ENCODE measurements around the gene KLHDC10. TPM values are rescaled to one million over a fixed set of nuclear protein-coding genes. Genes with fewer than 3 reads are reported as not detected.
"Not testable (repeated sequence)": the region's sequence is repeated elsewhere in the genome, so short reads cannot be mapped to it uniquely, and the experiment has no call there.

Gene KLHDC10
- total RNA-seq, 2 donors from 2014 or later, result 16.7 to 19.1 TPM

DNA sequence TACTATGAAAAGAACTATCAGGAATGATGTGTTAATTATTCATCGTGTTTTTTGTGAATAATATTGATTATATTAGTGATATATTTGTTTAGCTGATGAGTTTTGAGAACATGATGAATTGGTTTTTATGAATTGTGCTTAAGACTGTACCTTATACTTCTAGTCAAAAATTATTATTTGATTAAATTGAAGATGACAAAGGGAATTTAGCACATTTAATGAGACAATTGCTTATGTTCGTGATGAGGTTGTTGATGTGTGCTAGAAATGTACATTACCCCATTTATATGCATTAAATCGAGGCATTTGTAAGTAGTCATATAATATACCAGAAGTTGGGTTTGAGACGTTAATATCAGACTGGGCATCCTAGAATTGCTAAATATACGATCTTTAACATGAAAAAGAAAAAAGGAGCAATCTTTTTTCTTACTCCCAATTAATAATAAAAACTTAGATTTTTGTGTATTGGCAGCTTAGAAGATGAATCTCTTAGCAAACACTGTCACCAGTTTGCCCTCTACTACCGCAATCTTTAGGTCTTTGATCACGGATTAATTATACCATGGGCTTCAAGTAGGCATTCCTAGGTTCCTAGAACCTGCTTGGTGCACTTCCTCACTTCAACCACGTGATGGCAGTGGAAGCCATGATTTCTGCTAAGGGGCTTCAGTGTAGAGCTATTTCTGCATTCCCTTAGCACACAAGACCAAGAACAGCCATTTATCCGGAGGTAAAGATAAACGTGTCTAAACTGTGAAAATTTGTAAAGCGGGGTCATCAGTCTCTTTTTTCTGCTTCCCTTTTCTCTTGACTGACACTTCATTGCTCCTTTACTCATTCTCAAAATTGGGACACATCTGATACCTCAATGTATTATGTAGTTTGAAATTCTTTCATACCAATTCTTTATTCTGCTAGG, 1.6 kb downstream of the KLHDC10 start:
- peak overlapping the region in 1 of 2 donors; percentile 99 for H3K4me3 ChIP-seq
- H3K4me1 ChIP-seq, result peaks cover 0 to 26% of the 10 kb centered on the region in 2 donors
- H3K9me3 ChIP-seq, result no peaks in the 10 kb centered on the region
- TF ChIP-seq CTCF (IDR thresholded peaks at IDR 0.05), result peak; percentile 90 to 94
- no peaks in the 10 kb centered on the region for H3K36me3 ChIP-seq
- H3K27me3 ChIP-seq, result no peaks in the 10 kb centered on the region
- DNase-seq (ENCODE audit: low spot score), result no peak
- no peak overlapping the region for H3K27ac ChIP-seq

DNA sequence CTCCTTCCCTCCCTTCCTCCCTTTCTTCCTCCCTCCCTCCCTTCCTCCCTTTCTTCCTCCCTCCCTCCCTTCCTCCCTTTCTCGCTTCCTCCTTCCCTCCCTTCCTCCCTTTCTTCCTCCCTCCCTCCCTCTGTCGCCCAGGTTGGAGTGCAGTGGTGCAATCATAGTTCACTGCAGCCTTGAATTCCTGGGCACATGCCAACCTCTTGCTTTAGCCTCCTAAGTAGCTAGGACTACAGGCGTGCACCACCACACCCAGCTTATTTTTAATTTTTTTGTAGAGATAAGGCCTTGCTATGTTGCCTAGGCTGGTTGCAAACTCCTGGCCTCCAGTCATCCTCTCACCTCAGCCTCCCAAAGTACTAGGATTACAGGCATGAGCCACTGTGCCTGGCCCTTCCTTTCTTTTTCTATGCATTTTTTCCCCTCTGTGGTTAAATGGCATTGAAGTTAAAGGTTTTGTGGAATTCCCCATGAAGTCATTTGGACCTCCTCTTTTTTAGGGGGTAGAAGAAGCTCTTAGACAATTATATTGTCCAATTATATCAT, 9.6 kb downstream of the KLHDC10 start:
- Histone ChIP-seq H3K27ac (no peak overlapping the region), H3K27me3 (no peaks in the 10 kb centered on the region), H3K36me3 (peaks cover 5% of the 10 kb centered on the region), H3K4me1 (no peaks in the 10 kb centered on the region), H3K4me3 (no peak overlapping the region), H3K9me3 (no peaks in the 10 kb centered on the region)
- no peak for TF ChIP-seq CTCF (IDR thresholded peaks at IDR 0.05)
- DNase-seq (ENCODE audit: low spot score), result no peak

GRCh38 chr7:130083497-130083896, 13.2 kb downstream of the KLHDC10 start:
- not testable (repeated sequence) for H3K9me3 ChIP-seq; H3K27me3 ChIP-seq; H3K4me3 ChIP-seq; H3K4me1 ChIP-seq; H3K36me3 ChIP-seq; H3K27ac ChIP-seq; DNase-seq (ENCODE audit: low spot score)

DNA sequence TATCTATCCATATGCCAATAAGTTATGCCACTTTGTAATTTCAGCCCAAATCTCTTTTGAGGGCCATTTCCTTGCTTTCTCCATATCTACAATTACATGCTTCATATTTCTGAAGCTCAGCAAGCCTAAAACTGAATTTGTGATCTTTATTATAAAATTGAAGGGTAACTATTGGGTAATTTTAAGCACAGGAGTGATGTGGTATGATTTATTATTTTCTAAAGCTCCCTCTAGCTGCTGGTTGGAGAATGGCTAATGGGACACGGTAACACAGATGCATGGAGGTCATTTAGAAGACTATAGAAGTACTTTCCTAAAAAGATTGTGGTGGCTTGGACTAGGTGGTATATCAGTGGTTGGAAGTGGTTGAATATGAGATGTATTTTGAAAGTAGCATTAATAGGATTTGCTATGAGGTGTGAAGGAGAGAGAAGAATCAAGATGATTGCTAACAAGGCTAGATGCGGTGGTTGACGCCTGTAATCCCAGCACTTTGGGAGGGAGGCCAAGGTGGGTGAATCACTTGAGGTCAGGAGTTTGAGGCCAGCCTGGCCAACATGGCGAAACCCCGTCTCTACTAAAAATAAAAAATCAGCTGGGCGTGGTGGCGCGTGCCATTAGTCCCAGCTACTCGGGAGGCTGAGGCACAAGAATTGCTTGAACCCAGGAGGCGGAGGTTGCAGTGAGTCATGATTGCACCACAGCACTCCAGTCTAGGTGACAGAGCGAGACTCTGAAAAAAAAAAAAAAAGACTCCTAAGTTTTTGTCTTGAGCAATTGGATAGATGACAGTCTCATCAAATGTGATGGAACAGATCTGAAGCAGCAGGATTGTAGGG, 13.9 kb downstream of the KLHDC10 start:
- no peaks in the 10 kb centered on the region for H3K4me1 ChIP-seq
- H3K27ac ChIP-seq, result no peak overlapping the region
- H3K27me3 ChIP-seq, result no peaks in the 10 kb centered on the region
- DNase-seq (ENCODE audit: low spot score), result no peak
- H3K36me3 ChIP-seq, result peaks cover 5% of the 10 kb centered on the region
- no peaks in the 10 kb centered on the region for H3K9me3 ChIP-seq
- peak; percentile 16 to 53 for TF ChIP-seq CTCF (IDR thresholded peaks at IDR 0.05)
- no peak overlapping the region for H3K4me3 ChIP-seq

DNA sequence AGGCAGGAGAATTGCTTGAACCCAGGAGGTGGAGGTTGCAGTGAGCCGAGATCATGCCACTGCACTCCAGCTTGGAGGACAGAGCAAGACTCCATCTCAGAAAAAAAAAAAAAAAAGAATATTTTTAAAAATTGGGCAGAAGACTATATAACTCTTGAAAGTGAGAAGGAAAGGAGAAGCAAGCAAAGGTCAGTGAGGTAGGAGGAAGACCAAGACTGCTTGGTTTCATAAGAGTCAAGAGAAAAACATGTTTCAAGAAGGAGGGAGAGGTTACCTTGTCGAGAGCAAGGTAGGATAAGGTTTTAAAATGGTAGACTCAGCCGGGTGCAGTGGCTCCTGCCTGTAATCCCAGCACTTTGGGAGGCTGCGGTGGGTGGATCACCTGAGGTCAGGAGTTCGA, 14.9 kb downstream of the KLHDC10 start:
- not testable (repeated sequence) for H3K27ac ChIP-seq; H3K27me3 ChIP-seq; DNase-seq (ENCODE audit: low spot score); H3K36me3 ChIP-seq; H3K4me1 ChIP-seq; H3K9me3 ChIP-seq; H3K4me3 ChIP-seq

GRCh38 chr7:130086938-130087337, 16.6 kb downstream of the KLHDC10 start:
- no peaks in the 10 kb centered on the region for H3K9me3 ChIP-seq
- H3K4me1 ChIP-seq, result no peaks in the 10 kb centered on the region
- H3K4me3 ChIP-seq, result no peak overlapping the region
- no peak for DNase-seq (ENCODE audit: low spot score)
- H3K27ac ChIP-seq, result no peak overlapping the region
- no peaks in the 10 kb centered on the region for H3K27me3 ChIP-seq
- no peak for TF ChIP-seq CTCF (IDR thresholded peaks at IDR 0.05)
- peaks cover 5% of the 10 kb centered on the region for H3K36me3 ChIP-seq

Measured in right atrium auricular region (tissue), 2 donors.